RWPE2 (cell line): ENCODE data around the gene ELOB.

Experiments
- ATAC-seq: fragments of 200-7000 bp; cut with Tn5 transposase; 3 replicates; pipeline ENCODE4 v1.9.1; 2021; ENCODE audit warnings: low read depth
- DNase-seq: peaks from one replicate; pipeline ENCODE4 v3.0.0-alpha.2; 2020; ENCODE audit warnings: low spot score
- H3K27ac ChIP-seq: fragments of 450-650 bp; 2 replicates; pipeline ENCODE4 v1.5.1; 2017; ENCODE audit warnings: mild to moderate bottlenecking; ENCODE audit not compliant: poor library complexity, severe bottlenecking
- H3K27me3 ChIP-seq: fragments of 250-450 bp; sonication (Bioruptor Pico); 2 replicates; pipeline ENCODE4 v1.5.1; 2021; ENCODE audit warnings: mild to moderate bottlenecking, moderate library complexity; ENCODE audit not compliant: insufficient read depth, poor library complexity, severe bottlenecking
- H3K36me3 ChIP-seq: fragments of 250-450 bp; sonication (Bioruptor Pico); 2 replicates; pipeline ENCODE4 v1.5.1; 2020; ENCODE audit warnings: low read depth, mild to moderate bottlenecking, moderate library complexity
- H3K4me1 ChIP-seq: fragments of 250-450 bp; sonication (Bioruptor Pico); 2 replicates; pipeline ENCODE4 v1.5.1; 2021; ENCODE audit warnings: mild to moderate bottlenecking, moderate library complexity; ENCODE audit not compliant: insufficient read depth, poor library complexity, severe bottlenecking
- H3K4me3 ChIP-seq: fragments of 250-450 bp; sonication (Bioruptor Pico); 2 replicates; pipeline ENCODE4 v1.5.1; 2021; ENCODE audit warnings: mild to moderate bottlenecking, moderate library complexity; ENCODE audit not compliant: severe bottlenecking
- H3K9me3 ChIP-seq: fragments of 250-450 bp; sonication (Bioruptor Pico); 2 replicates; pipeline ENCODE4 v1.5.1; 2021; ENCODE audit warnings: mild to moderate bottlenecking, moderate library complexity; ENCODE audit not compliant: severe bottlenecking
- CTCF ChIP-seq: fragments of 450-650 bp; IDR thresholded peaks from one replicate; pipeline ENCODE4 v1.5.1; 2017; ENCODE audit warnings: mild to moderate bottlenecking, moderate library complexity; ENCODE audit not compliant: poor library complexity, severe bottlenecking

Gene ELOB

GRCh38 chr16:2815299-2815771, 38.3 kb upstream of the ELOB start:
- Histone ChIP-seq H3K4me3 (no peak overlapping the region), H3K9me3 (no peaks in the 10 kb centered on the region)

GRCh38 chr16:2814551-2815298, 37.6 kb upstream of the ELOB start:
- Histone ChIP-seq H3K27me3 (no peaks in the 10 kb centered on the region), H3K4me3 (no peak overlapping the region), H3K4me1 (no peaks in the 10 kb centered on the region), H3K9me3 (no peaks in the 10 kb centered on the region), H3K36me3 (no peaks in the 10 kb centered on the region), H3K27ac (no peak overlapping the region)
- no peak for ATAC-seq
- peak; percentile 30 for DNase-seq
- TF ChIP-seq CTCF, result no peak

More at GRCh38 chr16:2815299-2815771, 38.3 kb upstream of the ELOB start:
- no peaks in the 10 kb centered on the region for H3K27me3 ChIP-seq
- no peaks in the 10 kb centered on the region for H3K4me1 ChIP-seq
- ATAC-seq (no peak), DNase-seq (no peak)
- no peaks in the 10 kb centered on the region for H3K36me3 ChIP-seq
- no peak overlapping the region for H3K27ac ChIP-seq
- TF ChIP-seq CTCF, result no peak

GRCh38 chr16:2813771-2814221, 36.7 kb upstream of the ELOB start:
- no peak for TF ChIP-seq CTCF
- Histone ChIP-seq H3K27me3 (no peaks in the 10 kb centered on the region), H3K36me3 (no peaks in the 10 kb centered on the region), H3K4me1 (no peaks in the 10 kb centered on the region), H3K9me3 (no peaks in the 10 kb centered on the region), H3K27ac (no peak overlapping the region), H3K4me3 (no peak overlapping the region)
- DNase-seq (peak; percentile 42), ATAC-seq (no peak)

- Histone ChIP-seq H3K36me3 (no peaks in the 10 kb centered on the region), H3K9me3 (no peaks in the 10 kb centered on the region), H3K27ac (no peak overlapping the region), H3K27me3 (no peaks in the 10 kb centered on the region), H3K4me1 (no peaks in the 10 kb centered on the region), H3K4me3 (no peak overlapping the region)
- no peak for TF ChIP-seq CTCF
- peak; percentile 33 for DNase-seq
- ATAC-seq, result no peak
Measured at GRCh38 chr16:2811703-2812471, 34.8 kb upstream of the ELOB start.
